Ovary (tissue), 3 donors: ENCODE measurements around the gene PCDHGA1.

Experiments
- POLR2A ChIP-seq: fragments of 450-650 bp; IDR thresholded peaks from one replicate; pipeline ENCODE4 v1.6.1; 2017; ENCODE audit warnings: antibody characterized with exemption, mild to moderate bottlenecking, moderate library complexity
- TF ChIP-seq, protein P1 (sequence below), 3 donors: fragments of 450-650 bp in 2 of 3; fragments of 200-600 bp in 1 of 3; IDR thresholded peaks; one replicate each; pipeline versions ENCODE4 v1.5.1 to v1.8.0; 2016 to 2022; ENCODE audit warnings: antibody characterized with exemption in 3 of 3, mild to moderate bottlenecking in 1 of 3
- donor health status: DM: no; HTN: no; CAD: no.

DNA sequence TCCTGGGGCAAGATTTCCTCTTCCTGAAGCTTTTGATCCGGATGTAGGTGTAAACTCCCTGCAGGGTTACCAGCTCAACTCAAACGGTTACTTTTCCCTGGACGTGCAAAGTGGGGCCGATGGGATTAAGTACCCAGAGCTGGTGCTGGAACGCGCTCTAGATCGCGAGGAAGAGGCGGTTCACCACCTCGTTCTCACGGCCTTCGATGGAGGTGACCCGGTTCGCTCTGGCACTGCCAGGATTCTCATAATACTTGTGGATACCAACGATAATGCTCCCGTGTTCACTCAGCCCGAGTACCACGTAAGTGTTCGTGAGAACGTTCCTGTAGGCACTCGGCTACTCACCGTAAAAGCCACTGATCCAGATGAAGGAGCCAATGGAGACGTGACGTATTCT is 25.3 kb downstream of the PCDHGA1 start:
- TF ChIP-seq, protein P1, sequence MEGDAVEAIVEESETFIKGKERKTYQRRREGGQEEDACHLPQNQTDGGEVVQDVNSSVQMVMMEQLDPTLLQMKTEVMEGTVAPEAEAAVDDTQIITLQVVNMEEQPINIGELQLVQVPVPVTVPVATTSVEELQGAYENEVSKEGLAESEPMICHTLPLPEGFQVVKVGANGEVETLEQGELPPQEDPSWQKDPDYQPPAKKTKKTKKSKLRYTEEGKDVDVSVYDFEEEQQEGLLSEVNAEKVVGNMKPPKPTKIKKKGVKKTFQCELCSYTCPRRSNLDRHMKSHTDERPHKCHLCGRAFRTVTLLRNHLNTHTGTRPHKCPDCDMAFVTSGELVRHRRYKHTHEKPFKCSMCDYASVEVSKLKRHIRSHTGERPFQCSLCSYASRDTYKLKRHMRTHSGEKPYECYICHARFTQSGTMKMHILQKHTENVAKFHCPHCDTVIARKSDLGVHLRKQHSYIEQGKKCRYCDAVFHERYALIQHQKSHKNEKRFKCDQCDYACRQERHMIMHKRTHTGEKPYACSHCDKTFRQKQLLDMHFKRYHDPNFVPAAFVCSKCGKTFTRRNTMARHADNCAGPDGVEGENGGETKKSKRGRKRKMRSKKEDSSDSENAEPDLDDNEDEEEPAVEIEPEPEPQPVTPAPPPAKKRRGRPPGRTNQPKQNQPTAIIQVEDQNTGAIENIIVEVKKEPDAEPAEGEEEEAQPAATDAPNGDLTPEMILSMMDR (IDR thresholded peaks at IDR 0.05) = no peak
- no peak for TF ChIP-seq POLR2A
